CD8-positive, alpha-beta memory T cell (primary cell): ENCODE results near the gene PRRC2C. TPM values are rescaled to one million over a fixed set of nuclear protein-coding genes. Genes with fewer than 3 reads are reported as not detected.

Source experiments
- CTCF ChIA-PET: fragments of 350-600 bp; sonication (Branson Sonifier 250); formaldehyde crosslinking; loops from one replicate; lab custom pipeline; 2021; ENCODE audit warnings: antibody characterized with exemption; lab: Charles Lee
- POLR2A ChIA-PET: fragments of 350-600 bp; sonication (Branson Sonifier 250); formaldehyde crosslinking; loops from one replicate; lab custom pipeline; 2021; ENCODE audit warnings: antibody characterized with exemption; lab: Charles Lee
- DNase-seq, 5 donors: peaks; one replicate each; pipeline versions ENCODE4 v3.0.0 to v3.0.0-alpha.2; 2020 to 2022; ENCODE audit warnings: mixed read lengths in 1 of 5
- H3K27ac ChIP-seq: one replicate; pipeline ENCODE4 v1.7.0; 2013; ENCODE audit warnings: low read depth, mild to moderate bottlenecking, low read length, moderate library complexity
- H3K27me3 ChIP-seq: 2 replicates; pipeline ENCODE4 v1.7.0; 2013; ENCODE audit warnings: low read length, mild to moderate bottlenecking; ENCODE audit not compliant: insufficient read depth, poor library complexity, severe bottlenecking
- H3K36me3 ChIP-seq: 2 replicates; pipeline ENCODE4 v1.7.0; 2013; ENCODE audit warnings: mild to moderate bottlenecking, low read length, moderate library complexity; ENCODE audit not compliant: insufficient read depth
- H3K4me1 ChIP-seq: 2 replicates; pipeline ENCODE4 v1.7.0; 2013; ENCODE audit warnings: mild to moderate bottlenecking, low read length, moderate library complexity; ENCODE audit not compliant: insufficient read depth
- H3K4me3 ChIP-seq: 2 replicates; pipeline ENCODE4 v1.7.0; 2013; ENCODE audit warnings: mild to moderate bottlenecking, low read length
- H3K9me3 ChIP-seq: 2 replicates; pipeline ENCODE4 v1.7.0; 2013; ENCODE audit warnings: mild to moderate bottlenecking, low read length
- H3K27ac Mint-ChIP-seq, 8 donors: one replicate each; pipeline ENCODE4 v1.8.0; 2020 to 2021; ENCODE audit warnings: mixed read lengths in 8 of 8, mild to moderate bottlenecking in 6 of 8, inconsistent platforms in 3 of 8, moderate library complexity in 3 of 8
- H3K27me3 Mint-ChIP-seq, 2 donors: one replicate each; pipeline ENCODE4 v1.8.0; 2020 to 2021; ENCODE audit warnings: mixed read lengths in 2 of 2, mild to moderate bottlenecking in 1 of 2, moderate library complexity in 1 of 2
- H3K36me3 Mint-ChIP-seq, 3 donors: one replicate each; pipeline ENCODE4 v1.8.0; 2020 to 2021; ENCODE audit warnings: mixed read lengths in 3 of 3, inconsistent platforms in 1 of 3, mild to moderate bottlenecking in 1 of 3
- H3K4me1 Mint-ChIP-seq, 3 donors: one replicate each; pipeline ENCODE4 v1.8.0; 2020 to 2021; ENCODE audit warnings: mixed read lengths in 3 of 3, inconsistent platforms in 1 of 3, mild to moderate bottlenecking in 1 of 3
- H3K4me3 Mint-ChIP-seq, 7 donors: one replicate each; pipeline ENCODE4 v1.8.0; 2020 to 2021; ENCODE audit warnings: mixed read lengths in 7 of 7, mild to moderate bottlenecking in 6 of 7, moderate library complexity in 4 of 7, inconsistent platforms in 2 of 7
- H3K9me3 Mint-ChIP-seq, 5 donors: one replicate each; pipeline ENCODE4 v1.8.0; 2020 to 2022; ENCODE audit warnings: mixed read lengths in 5 of 5, mild to moderate bottlenecking in 3 of 5, moderate library complexity in 2 of 5, inconsistent platforms in 1 of 5
- polyA plus RNA-seq: library from polyadenylated mRNA; unstranded; fragments of 300-500 nt; fragmentation: Illumina TruSeq; gene quantifications from one replicate; pipeline ENCODE4 v1.2.3, GENCODE V29; 2021
- total RNA-seq, 2 experiments: library from RNA; stranded (reverse); gene quantifications; one replicate each; pipeline ENCODE4 v1.2.3, GENCODE V29; 2021

PRRC2C gene
- total and polyA plus RNA-seq, 3 experiments from 2014 or later: 106 to 275 (median 262) TPM

- Histone ChIP-seq H3K36me3 (peaks cover under 1% of the 10 kb centered on the region), H3K9me3 (no peaks in the 10 kb centered on the region), H3K27ac (peak overlapping the region; percentile 100), H3K4me1 (peaks cover 55% of the 10 kb centered on the region), H3K27me3 (no peaks in the 10 kb centered on the region), H3K4me3 (peak overlapping the region; percentile 98)
- Mint-ChIP-seq H3K36me3 (peaks cover 0 to 36% (median 8%) of the 10 kb centered on the region in 3 donors), H3K27ac (peak overlapping the region; percentile 95 to 100 (median 98)), H3K4me1 (peaks cover 51 to 58% (median 54%) of the 10 kb centered on the region in 3 donors), H3K4me3 (peak overlapping the region; percentile 88 to 99 (median 93)), H3K9me3 (peaks cover 0 to 3% (median 0%) of the 10 kb centered on the region in 5 donors), H3K27me3 (peaks cover 0 to 6% of the 10 kb centered on the region in 2 donors)
- ChIA-PET CTCF (interaction anchor here (1.2 to 2.5 kb wide), 13 partner anchors 8 to 495 kb away, joined by 3 to 11 read pairs (median 5); partner anchors contain the start of genes FMO4 and VAMP4), POLR2A (interaction anchor here (0.6 to 1.3 kb wide), 2 partner anchors 15 to 295 kb away, joined by 3 to 4 read pairs; partner anchors contain the start of gene METTL13)
- DNase-seq: peak; percentile 76 to 93 (median 87)
Observed at GRCh38 chr1:171486048-171486519, 754 bp downstream of the PRRC2C start.

- peak overlapping the region; percentile 100 for H3K27ac ChIP-seq
- peaks cover 58 to 68% (median 64%) of the 10 kb centered on the region in 3 donors for H3K4me1 Mint-ChIP-seq
- H3K4me1 ChIP-seq: peaks cover 62% of the 10 kb centered on the region
- H3K27me3 ChIP-seq: no peaks in the 10 kb centered on the region
- peak overlapping the region; percentile 95 to 100 (median 98) for H3K27ac Mint-ChIP-seq
- H3K9me3 ChIP-seq: no peaks in the 10 kb centered on the region
- H3K4me3 ChIP-seq: peak overlapping the region; percentile 98
- H3K36me3 ChIP-seq: peaks cover 3% of the 10 kb centered on the region
- H3K9me3 Mint-ChIP-seq: peaks cover 0 to 3% (median 0%) of the 10 kb centered on the region in 5 donors
- H3K36me3 Mint-ChIP-seq: peaks cover 0 to 41% (median 10%) of the 10 kb centered on the region in 3 donors
- H3K4me3 Mint-ChIP-seq: peak overlapping the region; percentile 88 to 99 (median 93)
- DNase-seq: no peak
- POLR2A ChIA-PET: no interaction called here
- CTCF ChIA-PET: no interaction called here
- H3K27me3 Mint-ChIP-seq: peaks cover 0 to 6% of the 10 kb centered on the region in 2 donors
Observed at GRCh38 chr1:171487038-171487437, 1.7 kb downstream of the PRRC2C start.

GRCh38 chr1:171488190-171488929 is 3.0 kb downstream of the PRRC2C start:
- Histone ChIP-seq H3K4me3 (no peak overlapping the region), H3K9me3 (no peaks in the 10 kb centered on the region), H3K27ac (no peak overlapping the region), H3K27me3 (no peaks in the 10 kb centered on the region), H3K36me3 (peaks cover 3% of the 10 kb centered on the region), H3K4me1 (peaks cover 70% of the 10 kb centered on the region)
- Mint-ChIP-seq H3K36me3 (peaks cover 0 to 48% (median 16%) of the 10 kb centered on the region in 3 donors), H3K27me3 (peaks cover 0 to 6% of the 10 kb centered on the region in 2 donors), H3K4me1 (peaks cover 66 to 81% (median 77%) of the 10 kb centered on the region in 3 donors), H3K27ac (peak overlapping the region; percentile 81 to 100 (median 96)), H3K9me3 (peaks cover 0 to 3% (median 0%) of the 10 kb centered on the region in 5 donors), H3K4me3 (peak overlapping the region; percentile 65 to 98 (median 91))
- ChIA-PET POLR2A (no interaction called here), CTCF (no interaction called here)
- no peak for DNase-seq

- Mint-ChIP-seq H3K4me3 (peak overlapping the region in 5 of 7 donors; percentile 41 to 80 (median 46)), H3K9me3 (no peaks in the 10 kb centered on the region), H3K27me3 (no peaks in the 10 kb centered on the region), H3K27ac (peak overlapping the region in 6 of 8 donors; percentile 25 to 79 (median 59)), H3K36me3 (peaks cover 0 to 50% (median 18%) of the 10 kb centered on the region in 3 donors), H3K4me1 (peaks cover 81 to 97% (median 95%) of the 10 kb centered on the region in 3 donors)
- peaks cover 73% of the 10 kb centered on the region for H3K4me1 ChIP-seq
- no peaks in the 10 kb centered on the region for H3K9me3 ChIP-seq
- ChIA-PET POLR2A (interaction anchor here (1.0 to 1.1 kb wide), 2 partner anchors 9 to 15 kb away, joined by 3 to 4 read pairs; partner anchors contain the start of gene PRRC2C), CTCF (interaction anchor here (1.7 kb wide), 1 partner anchor 9 kb away, joined by 10 read pairs; the partner anchor contains the start of gene PRRC2C)
- DNase-seq: no peak
- no peaks in the 10 kb centered on the region for H3K27me3 ChIP-seq
- H3K36me3 ChIP-seq: peaks cover 12% of the 10 kb centered on the region
- H3K4me3 ChIP-seq: no peak overlapping the region
- H3K27ac ChIP-seq: no peak overlapping the region
Observed at GRCh38 chr1:171494076-171494475, 8.7 kb downstream of the PRRC2C start.

GRCh38 chr1:171495444-171495843 is 10.1 kb downstream of the PRRC2C start:
- Histone ChIP-seq H3K36me3 (peaks cover 12% of the 10 kb centered on the region), H3K27ac (no peak overlapping the region)
- H3K4me3 Mint-ChIP-seq: peak overlapping the region in 6 of 7 donors; percentile 30 to 80 (median 58)

GRCh38 chr1:171500304-171500703 is 15.0 kb downstream of the PRRC2C start:
- Histone ChIP-seq H3K4me3 (no peak overlapping the region), H3K4me1 (peaks cover 58% of the 10 kb centered on the region), H3K9me3 (no peaks in the 10 kb centered on the region), H3K36me3 (peaks cover 8% of the 10 kb centered on the region), H3K27ac (no peak overlapping the region), H3K27me3 (no peaks in the 10 kb centered on the region)
- no peaks in the 10 kb centered on the region for H3K9me3 Mint-ChIP-seq
- H3K36me3 Mint-ChIP-seq: peaks cover 0 to 60% (median 14%) of the 10 kb centered on the region in 3 donors
- H3K27ac Mint-ChIP-seq: peak overlapping the region in 3 of 8 donors; percentile 46 to 53 (median 50)
- POLR2A ChIA-PET: interaction anchor here (0.9 kb wide), 1 partner anchor 14 kb away, joined by 3 read pairs; no protein-coding TSS in a partner anchor
- no peak for DNase-seq
- peak overlapping the region in 1 of 7 donors; percentile 66 for H3K4me3 Mint-ChIP-seq
- H3K27me3 Mint-ChIP-seq: no peaks in the 10 kb centered on the region
- CTCF ChIA-PET: interaction anchor here (1.3 kb wide), 1 partner anchor 58 kb away, joined by 4 read pairs; no protein-coding TSS in a partner anchor
- peaks cover 86 to 100% (median 94%) of the 10 kb centered on the region in 3 donors for H3K4me1 Mint-ChIP-seq

More at GRCh38 chr1:171495444-171495843, 10.1 kb downstream of the PRRC2C start:
- H3K36me3 Mint-ChIP-seq: peaks cover 0 to 51% (median 18%) of the 10 kb centered on the region in 3 donors
- H3K9me3 Mint-ChIP-seq: no peaks in the 10 kb centered on the region
- H3K27me3 Mint-ChIP-seq: no peaks in the 10 kb centered on the region
- peak overlapping the region; percentile 31 to 86 (median 73) for H3K27ac Mint-ChIP-seq
- peaks cover 62% of the 10 kb centered on the region for H3K4me1 ChIP-seq
- H3K4me3 ChIP-seq: no peak overlapping the region
- no peaks in the 10 kb centered on the region for H3K27me3 ChIP-seq
- peaks cover 81 to 98% (median 95%) of the 10 kb centered on the region in 3 donors for H3K4me1 Mint-ChIP-seq
- ChIA-PET CTCF (interaction anchor here (1.5 kb wide), 1 partner anchor 10 kb away, joined by 4 read pairs; the partner anchor contains the start of gene PRRC2C), POLR2A (interaction anchor here (0.6 kb wide), 2 partner anchors 30 to 1477 kb away, joined by 6 to 9 read pairs; no protein-coding TSS in a partner anchor)
- H3K9me3 ChIP-seq: no peaks in the 10 kb centered on the region
- DNase-seq: no peak

- ChIA-PET CTCF (interaction anchor here (1.3 kb wide), 1 partner anchor 57 kb away, joined by 4 read pairs; no protein-coding TSS in a partner anchor), POLR2A (interaction anchor here (0.9 kb wide), 1 partner anchor 15 kb away, joined by 3 read pairs; no protein-coding TSS in a partner anchor)
- Mint-ChIP-seq H3K36me3 (peaks cover 0 to 59% (median 14%) of the 10 kb centered on the region in 3 donors), H3K4me3 (peak overlapping the region in 3 of 7 donors; percentile 28 to 66 (median 39)), H3K4me1 (peaks cover 86 to 100% (median 94%) of the 10 kb centered on the region in 3 donors), H3K9me3 (no peaks in the 10 kb centered on the region), H3K27me3 (no peaks in the 10 kb centered on the region), H3K27ac (peak overlapping the region in 5 of 8 donors; percentile 22 to 64 (median 46))
- Histone ChIP-seq H3K9me3 (no peaks in the 10 kb centered on the region), H3K27me3 (no peaks in the 10 kb centered on the region), H3K27ac (no peak overlapping the region), H3K4me1 (peaks cover 58% of the 10 kb centered on the region), H3K36me3 (peaks cover 8% of the 10 kb centered on the region), H3K4me3 (no peak overlapping the region)
- DNase-seq: no peak
Observed at GRCh38 chr1:171500803-171501202, 15.5 kb downstream of the PRRC2C start.
